ENCODE measurements around the gene NOL4L. TPM values are rescaled to one million over a fixed set of nuclear protein-coding genes. Genes with fewer than 3 reads are reported as not detected.

Gene NOL4L
- total RNA-seq, 1 experiment from 2014 or later, result 31.7 TPM

DNA sequence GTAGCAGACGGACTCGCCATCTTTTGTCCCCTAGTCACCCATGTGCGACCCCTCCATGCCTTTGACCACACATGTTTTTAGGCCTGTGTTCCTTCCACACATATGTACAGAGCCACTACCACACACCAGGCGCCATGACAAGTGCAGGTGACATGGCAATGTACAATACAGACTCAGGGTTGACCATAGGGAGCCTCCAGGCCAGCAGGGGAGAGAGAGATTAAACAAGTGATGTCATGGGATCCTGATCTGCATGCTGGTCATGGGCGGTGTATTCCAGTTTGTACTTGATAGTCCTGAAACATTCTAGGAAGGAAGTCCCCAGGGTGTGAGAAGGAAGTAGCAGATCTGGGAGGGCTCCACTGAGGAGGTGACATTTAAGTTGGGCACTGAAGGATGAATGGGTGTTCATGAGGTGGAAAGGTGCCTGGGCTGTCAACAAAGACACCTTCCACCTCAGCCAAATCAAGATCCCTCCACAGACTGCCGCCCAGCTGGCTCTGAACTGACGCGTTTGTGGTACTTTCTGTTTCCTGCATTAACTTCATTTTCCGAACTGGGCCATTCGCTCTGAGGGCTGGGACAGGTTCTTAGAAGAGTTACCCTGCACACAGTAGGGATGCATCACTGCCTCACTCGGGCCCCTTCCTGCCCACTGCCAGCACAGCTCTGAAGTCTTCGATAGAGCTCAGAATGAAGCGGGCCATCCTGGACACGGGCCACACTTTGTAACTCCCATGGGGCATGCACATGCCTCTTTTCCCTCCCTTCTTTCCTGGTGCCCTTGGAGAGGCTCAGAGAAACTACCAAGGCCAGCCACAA is 94.0 kb downstream of the NOL4L start:
- DNase-seq, result no peak

More for the DNA sequence above, 94.0 kb downstream of the NOL4L start:
- H2BK15ac ChIP-seq (ENCODE audit: low read depth, low read length), result no peak overlapping the region
- no peaks in the 10 kb centered on the region for H3K4me1 ChIP-seq (ENCODE audit: insufficient read depth, low read length)
- H3K4ac ChIP-seq (ENCODE audit: low read depth, low read length), result no peak overlapping the region
- no peak overlapping the region for H2BK12ac ChIP-seq (ENCODE audit: insufficient read length, low read depth, low read length)
- H2BK5ac ChIP-seq (ENCODE audit: insufficient read length, low read length), result no peak overlapping the region
- H3K4me1 Mint-ChIP-seq, result peaks cover 1 to 10% of the 10 kb centered on the region in 2 experiments
- H3K9me3 Mint-ChIP-seq, result peaks cover 2 to 3% of the 10 kb centered on the region in 2 experiments; a peak in 3 of 5 replicates
- no peak overlapping the region for H3K9ac ChIP-seq (ENCODE audit: extremely low read depth, insufficient read length, low read length)
- no peak overlapping the region for H3K4me3 Mint-ChIP-seq
- H3K27me3 ChIP-seq (ENCODE audit: insufficient read depth, low read length), result no peaks in the 10 kb centered on the region
- no peak overlapping the region for H2BK120ac ChIP-seq (ENCODE audit: low read depth, low read length, poor library complexity, severe bottlenecking)
- H4K20me1 ChIP-seq (ENCODE audit: control insufficient read depth, insufficient read depth, insufficient read length), result no peaks in the 10 kb centered on the region
- no peak overlapping the region for H4K8ac ChIP-seq (replicated peaks; ENCODE audit: insufficient read length, low read depth, low read length)
- H2BK20ac ChIP-seq (ENCODE audit: low read depth, low read length, poor library complexity, severe bottlenecking), result no peak overlapping the region
- H3K4me2 ChIP-seq (ENCODE audit: insufficient read depth, insufficient read length, low read length), result no peak overlapping the region
- H4K91ac ChIP-seq (ENCODE audit: insufficient read length, low read depth, low read length), result no peak overlapping the region
- H3K9me3 ChIP-seq (ENCODE audit: control insufficient read depth, low read depth, low read length), result no peaks in the 10 kb centered on the region
- no peaks in the 10 kb centered on the region for H3K79me2 ChIP-seq (ENCODE audit: insufficient read depth, low read length)
- no peak overlapping the region for H3K56ac ChIP-seq (ENCODE audit: insufficient read length, low read depth, low read length)
- H3K23me2 ChIP-seq (ENCODE audit: insufficient read length, low read depth, low read length, poor library complexity, severe bottlenecking), result no peaks in the 10 kb centered on the region
- H3K79me1 ChIP-seq (ENCODE audit: insufficient read depth, low read depth, low read length, poor library complexity, severe bottlenecking), result no peaks in the 10 kb centered on the region
- no peak overlapping the region for H3K18ac ChIP-seq (ENCODE audit: insufficient read length, low read depth, low read length)
- no peak overlapping the region for H3K14ac ChIP-seq (ENCODE audit: insufficient read depth, low read length)
- peaks cover 36% of the 10 kb centered on the region for H3K27me3 Mint-ChIP-seq (ENCODE audit: low read depth)
- TF ChIP-seq, protein P1, sequence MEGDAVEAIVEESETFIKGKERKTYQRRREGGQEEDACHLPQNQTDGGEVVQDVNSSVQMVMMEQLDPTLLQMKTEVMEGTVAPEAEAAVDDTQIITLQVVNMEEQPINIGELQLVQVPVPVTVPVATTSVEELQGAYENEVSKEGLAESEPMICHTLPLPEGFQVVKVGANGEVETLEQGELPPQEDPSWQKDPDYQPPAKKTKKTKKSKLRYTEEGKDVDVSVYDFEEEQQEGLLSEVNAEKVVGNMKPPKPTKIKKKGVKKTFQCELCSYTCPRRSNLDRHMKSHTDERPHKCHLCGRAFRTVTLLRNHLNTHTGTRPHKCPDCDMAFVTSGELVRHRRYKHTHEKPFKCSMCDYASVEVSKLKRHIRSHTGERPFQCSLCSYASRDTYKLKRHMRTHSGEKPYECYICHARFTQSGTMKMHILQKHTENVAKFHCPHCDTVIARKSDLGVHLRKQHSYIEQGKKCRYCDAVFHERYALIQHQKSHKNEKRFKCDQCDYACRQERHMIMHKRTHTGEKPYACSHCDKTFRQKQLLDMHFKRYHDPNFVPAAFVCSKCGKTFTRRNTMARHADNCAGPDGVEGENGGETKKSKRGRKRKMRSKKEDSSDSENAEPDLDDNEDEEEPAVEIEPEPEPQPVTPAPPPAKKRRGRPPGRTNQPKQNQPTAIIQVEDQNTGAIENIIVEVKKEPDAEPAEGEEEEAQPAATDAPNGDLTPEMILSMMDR (conservative IDR thresholded peaks at IDR 0.05), result no peak
- H3K27ac ChIP-seq (ENCODE audit: insufficient read length, low read depth, low read length), result no peak overlapping the region
- no peak overlapping the region for H3K23ac ChIP-seq (ENCODE audit: insufficient read length, low read depth, low read length)
- H2AFZ ChIP-seq (ENCODE audit: low read length), result no peak overlapping the region
- no peak overlapping the region for H4K5ac ChIP-seq (ENCODE audit: insufficient read length, low read depth, low read length)
- peaks cover 0 to 2% (median 0%) of the 10 kb centered on the region in 3 experiments; a peak in 1 of 7 replicates for H3K36me3 Mint-ChIP-seq (ENCODE audit: insufficient read depth in 1 of 3, low read depth in 3 of 3)
- H2AK5ac ChIP-seq (ENCODE audit: insufficient read length, low read length), result no peak overlapping the region
- no peak overlapping the region for H3K27ac Mint-ChIP-seq
- WGBS (ENCODE audit: extremely low coverage, insufficient read length, low lambda C conversion rate), result no CpG with 5 or more reads among the region's 14 CpGs
- H3T11ph ChIP-seq (ENCODE audit: low read length), result no peak overlapping the region
